Right ventricle myocardium superior (tissue), 1 donor: Measurements from ENCODE around the gene FOXP3. TPM values are rescaled to one million over a fixed set of nuclear protein-coding genes. Genes with fewer than 3 reads are reported as not detected.
"Not testable (repeated sequence)": the region's sequence is repeated elsewhere in the genome, so short reads cannot be mapped to it uniquely, and the experiment has no call there.

Experiments used
- ATAC-seq: fragments of 200-7000 bp; cut with Tn5 transposase; one replicate; pipeline ENCODE4 v1.9.1; 2020; ENCODE audit warnings: mild to moderate bottlenecking; ENCODE audit not compliant: poor library complexity
- DNase-seq: peaks from one replicate; pipeline ENCODE4 v3.0.0-alpha.2; 2020
- intact Hi-C: fragments of 100-400 bp; cut with DNase I; formaldehyde crosslinking; loops from one replicate; pipeline ENCODE4 v1.11.2; 2022
- long read RNA-seq: library from polyadenylated mRNA; unstranded; transcript quantifications from one replicate; pipeline ENCODE4 v2.0.0, GENCODE V29; 2021
- total RNA-seq: library from RNA; stranded (reverse); fragmentation: NEBNext Ultra II Directional; extraction: Animal tissue kit (Norgen Biotek cat#: 25700); gene quantifications from one replicate; pipeline ENCODE4 v1.2.1, GENCODE V29; 2021
- donor health status: DM: no; HTN: yes; CAD: no; lungs with severe emphysema.

The FOXP3 gene, protein sequence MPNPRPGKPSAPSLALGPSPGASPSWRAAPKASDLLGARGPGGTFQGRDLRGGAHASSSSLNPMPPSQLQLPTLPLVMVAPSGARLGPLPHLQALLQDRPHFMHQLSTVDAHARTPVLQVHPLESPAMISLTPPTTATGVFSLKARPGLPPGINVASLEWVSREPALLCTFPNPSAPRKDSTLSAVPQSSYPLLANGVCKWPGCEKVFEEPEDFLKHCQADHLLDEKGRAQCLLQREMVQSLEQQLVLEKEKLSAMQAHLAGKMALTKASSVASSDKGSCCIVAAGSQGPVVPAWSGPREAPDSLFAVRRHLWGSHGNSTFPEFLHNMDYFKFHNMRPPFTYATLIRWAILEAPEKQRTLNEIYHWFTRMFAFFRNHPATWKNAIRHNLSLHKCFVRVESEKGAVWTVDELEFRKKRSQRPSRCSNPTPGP
- not detected for total RNA-seq
- long read RNA-seq = 0 reads

DNA sequence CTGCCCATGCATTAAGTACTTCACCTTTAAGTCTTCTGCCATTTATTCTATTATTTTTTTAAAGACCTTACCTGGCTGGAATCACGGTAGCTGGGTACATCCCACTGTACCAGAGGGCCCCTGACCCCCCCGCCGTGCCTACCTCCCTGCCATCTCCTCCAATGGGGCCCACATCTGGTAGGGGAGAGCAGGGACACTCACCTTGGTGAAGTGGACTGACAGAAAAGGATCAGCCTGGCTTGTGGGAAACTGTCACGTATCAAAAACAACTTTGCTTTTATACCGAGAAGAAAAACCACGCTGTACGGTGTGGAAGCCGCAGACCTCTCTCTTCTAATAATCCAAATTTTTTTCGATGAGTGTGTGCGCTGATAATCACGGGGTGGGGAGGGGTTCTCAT lies at the start of gene FOXP3:
TSS of gene FOXP3 (minus strand) at position 251 of the 400 bp plus-strand sequence. CDS start 6,205 bp downstream, outside the sequence.
- DNase-seq (no peak), ATAC-seq (no peak)
- intact Hi-C loops = no loop called here

DNA sequence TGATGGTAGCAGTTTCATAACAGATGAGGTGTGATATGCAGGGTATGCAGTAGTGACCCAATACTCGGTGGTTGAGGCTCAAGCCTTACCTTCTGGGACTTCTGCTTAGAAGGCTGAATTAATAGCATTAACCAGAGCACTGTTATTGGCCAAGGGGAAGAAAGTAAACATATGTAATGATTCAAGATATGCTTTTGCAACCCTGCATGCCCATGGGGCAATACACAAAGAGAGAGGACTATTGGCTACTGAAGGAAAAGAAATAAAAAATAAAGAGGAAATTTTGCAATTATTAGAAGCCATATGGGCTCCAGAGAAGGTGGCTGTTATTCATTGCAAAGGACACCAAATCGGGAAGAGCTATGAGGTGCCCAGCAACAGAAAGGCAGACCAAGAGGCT lies 47.7 kb upstream of the FOXP3 start:
- no peak for DNase-seq
- no peak for ATAC-seq
- intact Hi-C loops = no loop called here

DNA sequence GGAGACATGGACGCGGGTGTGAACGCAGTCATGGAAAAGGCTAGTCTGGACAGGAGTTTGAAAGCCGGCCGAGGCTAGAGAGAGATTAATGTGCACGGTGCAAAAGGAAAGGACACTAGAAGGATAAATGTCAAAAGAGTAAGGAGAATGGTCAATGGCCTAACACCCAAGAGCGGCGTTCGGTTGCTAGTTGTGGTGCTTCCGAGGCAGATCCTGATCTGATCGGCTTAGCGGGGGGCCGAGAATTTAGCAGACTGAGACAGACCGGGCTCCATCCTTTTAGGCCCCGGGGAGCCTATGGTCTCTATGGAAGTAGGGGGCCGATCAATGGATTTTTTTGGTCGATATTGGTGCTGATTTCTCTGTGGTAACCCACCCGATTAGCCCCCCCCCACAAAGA lies 45.9 kb upstream of the FOXP3 start:
- ATAC-seq = no peak
- DNase-seq = no peak
- intact Hi-C loops = no loop called here

DNA sequence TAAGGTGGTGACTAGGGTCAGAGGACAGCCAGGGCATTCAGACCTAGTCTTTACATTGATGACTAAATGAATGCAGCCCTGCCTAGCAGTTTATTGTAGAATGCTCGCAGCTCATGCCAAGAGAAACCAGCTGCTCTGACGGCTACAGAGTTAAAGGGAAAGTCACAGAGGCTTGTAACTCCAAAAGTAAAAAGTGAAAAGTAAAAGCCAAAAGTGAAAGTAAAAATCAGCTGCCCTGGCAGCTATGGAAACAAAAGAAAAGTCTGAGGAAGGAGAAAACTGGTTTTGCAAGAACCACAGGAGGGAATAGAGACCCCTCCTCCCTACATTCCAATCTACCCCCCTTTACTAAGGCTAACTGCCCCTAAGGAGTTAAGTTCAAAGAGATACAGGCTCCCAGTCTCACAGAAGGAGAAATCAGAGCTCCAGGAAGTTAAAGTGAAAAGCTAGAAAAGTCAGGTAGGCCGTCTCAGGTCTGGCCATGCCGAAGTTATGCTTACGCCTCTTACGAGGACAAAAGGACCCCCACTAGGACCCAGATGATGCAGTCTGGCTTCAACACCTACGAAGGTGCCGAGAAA lies 45.0 kb upstream of the FOXP3 start:
- ATAC-seq = peak; percentile 22
- intact Hi-C loops = no loop called here

DNA sequence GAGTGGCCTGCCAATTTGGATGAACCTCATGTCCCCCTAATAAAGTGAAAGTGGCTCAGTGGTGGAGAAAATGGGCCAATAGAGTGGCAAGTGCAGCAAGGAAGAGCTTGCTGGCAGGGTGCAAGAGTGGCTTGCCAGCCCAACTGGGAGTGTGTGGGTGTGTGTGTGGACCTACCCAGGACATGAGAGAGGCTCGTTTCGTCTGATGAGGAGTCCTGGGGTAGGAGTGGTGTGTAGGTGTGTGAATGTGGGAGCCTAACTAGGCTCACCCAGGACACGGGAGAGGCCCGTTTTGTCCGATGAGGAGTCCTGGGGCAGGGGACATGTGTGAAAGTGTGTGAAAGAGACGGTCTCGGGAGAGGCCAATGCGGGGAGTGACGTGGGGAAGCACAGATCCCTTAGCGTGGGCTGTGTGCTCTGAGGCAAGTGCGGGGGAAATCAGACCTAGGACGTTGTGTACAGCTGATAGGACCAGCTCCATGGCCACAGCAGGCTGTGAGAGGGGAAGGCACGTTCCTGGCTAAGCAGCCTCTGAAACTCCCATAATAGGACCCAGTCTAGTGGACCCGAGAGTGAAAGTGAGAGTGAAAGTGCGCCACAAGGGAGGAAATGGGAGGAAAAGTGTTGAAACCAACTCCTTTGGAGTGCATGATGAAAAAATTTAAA lies 44.2 kb upstream of the FOXP3 start:
- intact Hi-C loops = no loop called here
- ATAC-seq (peak; percentile 75), DNase-seq (peak; percentile 40)

More for the DNA sequence above, 45.0 kb upstream of the FOXP3 start:
- no peak for DNase-seq

DNA sequence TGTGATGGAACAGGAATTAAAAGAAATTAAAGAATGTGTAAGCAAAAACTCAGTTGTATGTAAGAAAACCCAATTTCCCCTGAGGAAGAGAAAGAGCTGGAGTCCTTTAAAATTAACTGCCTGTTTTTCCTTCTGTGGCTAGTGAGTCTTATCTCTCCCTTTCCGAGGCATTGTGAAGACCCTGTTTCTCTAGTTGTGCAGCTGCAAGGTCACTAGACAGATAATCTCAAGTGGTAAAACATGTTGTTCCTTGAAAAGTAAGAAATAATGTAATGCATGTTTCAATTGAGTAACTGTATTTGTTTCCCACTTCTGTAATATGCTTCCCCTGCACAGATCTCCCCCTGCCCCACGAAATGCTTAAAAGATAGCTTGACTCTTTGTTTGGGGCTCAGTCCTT lies 43.3 kb upstream of the FOXP3 start:
- ATAC-seq, intact Hi-C loops, DNase-seq: not testable (repeated sequence)

DNA sequence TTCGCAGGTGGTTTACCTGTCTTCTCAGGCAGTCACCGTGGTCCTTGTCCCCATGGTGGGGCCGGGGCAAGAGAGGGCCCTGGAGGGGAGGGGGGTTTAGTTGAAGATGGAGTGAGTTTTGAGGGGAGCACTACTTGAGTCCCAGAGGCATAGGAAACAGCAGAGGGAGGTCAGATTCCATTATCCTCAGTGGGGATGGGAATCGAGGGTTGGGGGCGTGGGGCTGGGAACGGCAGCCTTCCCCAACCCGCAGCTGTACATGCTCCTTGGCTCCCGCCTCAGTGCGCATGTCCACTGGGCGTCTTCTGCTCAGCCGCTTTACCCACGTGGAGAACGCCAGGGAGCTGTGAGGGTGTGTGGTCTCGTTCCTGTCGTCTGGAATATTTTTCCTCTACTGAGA lies 38.8 kb upstream of the FOXP3 start, which contains the start of gene GAGE10:
TSS of gene GAGE10 (plus strand) at position 301 of the 400 bp plus-strand sequence. CDS start 1,214 bp downstream, outside the sequence.
- intact Hi-C loops = no loop called here
- no peak for DNase-seq
- ATAC-seq = no peak

DNA sequence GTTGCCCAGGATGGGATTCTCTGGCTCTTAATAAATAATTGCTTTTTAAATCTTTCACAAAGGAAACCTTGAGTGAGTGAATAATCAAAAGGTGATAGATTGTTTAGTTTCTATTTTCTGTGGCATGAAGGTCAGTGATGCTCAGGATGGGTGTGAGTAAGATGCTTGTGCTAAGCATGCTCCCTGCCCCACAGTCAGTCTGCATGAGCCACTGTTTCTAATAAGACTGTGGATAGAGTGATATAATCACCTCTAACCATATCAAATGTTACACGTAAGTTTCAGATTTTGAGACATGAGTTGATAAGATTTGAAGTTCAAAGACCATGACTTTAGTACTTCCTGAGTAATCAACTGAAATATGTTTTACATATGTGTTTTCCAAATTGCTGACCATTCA lies 36.2 kb upstream of the FOXP3 start:
- DNase-seq (no peak), ATAC-seq (no peak)
- intact Hi-C loops = no loop called here

DNA sequence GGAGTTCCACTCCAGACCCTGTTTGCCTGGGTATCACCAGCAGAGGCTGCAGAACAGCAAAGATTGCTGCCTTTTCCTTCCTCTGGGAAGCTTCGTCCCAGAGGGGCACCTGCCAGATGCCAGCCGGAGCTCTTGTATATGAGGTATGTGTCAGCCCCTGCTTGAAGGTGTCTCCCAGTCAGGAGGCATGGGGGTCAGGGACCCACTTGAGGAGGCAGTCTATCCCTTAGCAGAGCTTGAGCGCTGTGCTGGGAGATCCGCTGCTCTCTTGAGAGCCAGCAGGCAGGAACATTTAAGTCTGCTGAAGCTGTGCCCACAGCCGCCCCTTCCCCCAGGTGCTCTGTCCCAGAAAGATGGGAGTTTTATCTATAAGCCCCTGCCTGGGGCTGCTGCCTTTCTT lies 34.8 kb upstream of the FOXP3 start:
- intact Hi-C loops, DNase-seq, ATAC-seq: not testable (repeated sequence)

DNA sequence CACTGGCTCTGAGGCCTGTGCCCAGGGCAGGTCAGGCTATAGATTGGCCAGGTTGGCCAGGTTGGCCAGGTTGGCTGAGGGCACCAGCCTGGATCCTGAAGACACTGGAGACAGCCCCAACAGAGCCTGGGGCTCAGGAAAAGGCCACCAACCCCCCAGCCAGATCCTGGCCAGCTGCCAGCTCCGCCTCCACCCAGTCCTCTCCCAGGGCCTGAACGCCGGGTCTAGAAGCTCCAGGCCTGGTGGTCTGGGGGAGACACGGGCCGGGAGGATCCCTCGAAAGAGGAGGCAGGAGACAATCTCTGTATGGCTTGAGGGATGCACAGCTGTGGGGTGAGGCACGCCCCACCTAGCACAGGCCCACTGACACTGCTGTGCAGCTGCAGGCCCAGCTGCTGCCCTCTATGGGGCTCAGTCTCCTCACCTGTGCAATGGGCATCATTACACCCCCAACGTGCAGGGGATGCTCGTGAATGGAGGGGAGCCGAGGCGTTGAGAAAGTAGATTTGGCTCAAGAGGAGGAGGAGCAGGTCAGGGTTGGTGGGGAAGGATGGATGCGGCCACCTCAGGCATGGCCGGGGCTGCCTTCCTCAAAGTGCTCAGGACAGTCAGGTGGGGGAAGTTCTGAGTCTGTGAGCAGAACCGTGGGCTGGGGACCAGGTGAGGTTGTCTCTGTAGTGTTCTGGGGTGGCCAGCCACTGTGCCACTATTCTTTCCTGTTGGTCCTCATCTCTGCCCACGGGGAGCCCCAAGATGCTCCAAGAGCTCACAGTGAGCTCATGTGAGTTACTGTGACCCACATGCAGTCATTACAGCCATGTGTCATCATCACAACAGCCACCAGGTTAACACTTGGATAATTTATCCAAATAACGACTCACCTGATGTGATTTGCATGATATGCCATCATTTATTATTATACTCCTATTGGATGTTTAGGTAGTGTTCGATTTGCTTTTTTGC lies 28.2 kb upstream of the FOXP3 start:
- ATAC-seq (no peak), DNase-seq (no peak)
- intact Hi-C loops = no loop called here

DNA sequence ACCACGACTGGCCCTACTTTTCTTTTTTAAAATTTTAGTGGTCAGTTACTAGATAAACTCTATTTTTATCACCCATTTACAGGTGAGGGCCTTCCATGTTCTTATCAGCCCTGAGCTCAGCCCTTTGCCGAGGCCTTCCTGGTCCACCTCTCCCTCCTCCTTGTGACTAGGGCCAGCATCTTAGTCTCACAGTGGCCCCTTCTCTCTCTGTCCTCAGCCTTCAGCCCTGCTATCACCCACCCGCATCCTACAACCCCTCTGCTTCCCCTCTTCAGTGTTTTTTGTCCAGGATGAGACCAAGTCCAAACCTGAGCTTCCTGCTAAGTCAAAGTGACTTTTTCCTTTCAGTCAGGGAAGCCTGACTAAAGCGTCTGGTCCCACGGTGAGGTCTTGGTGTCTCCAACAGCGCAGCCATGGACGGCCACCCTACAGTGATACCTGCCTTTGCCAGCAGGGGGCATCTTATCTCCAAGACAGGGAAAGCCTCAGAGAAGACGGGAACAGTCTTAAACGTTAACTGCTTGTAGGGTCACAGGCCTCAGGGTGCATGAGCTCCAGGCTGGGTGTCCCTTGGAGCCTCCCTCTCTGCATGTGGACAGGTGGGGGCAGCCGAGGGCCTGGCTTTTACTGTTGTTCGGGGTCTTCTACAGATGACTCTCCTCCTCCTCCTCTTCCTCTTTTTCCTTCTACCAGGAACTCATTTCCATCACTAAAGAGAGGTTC lies 27.3 kb upstream of the FOXP3 start:
- peak; percentile 61 for DNase-seq
- intact Hi-C loops = no loop called here

DNA sequence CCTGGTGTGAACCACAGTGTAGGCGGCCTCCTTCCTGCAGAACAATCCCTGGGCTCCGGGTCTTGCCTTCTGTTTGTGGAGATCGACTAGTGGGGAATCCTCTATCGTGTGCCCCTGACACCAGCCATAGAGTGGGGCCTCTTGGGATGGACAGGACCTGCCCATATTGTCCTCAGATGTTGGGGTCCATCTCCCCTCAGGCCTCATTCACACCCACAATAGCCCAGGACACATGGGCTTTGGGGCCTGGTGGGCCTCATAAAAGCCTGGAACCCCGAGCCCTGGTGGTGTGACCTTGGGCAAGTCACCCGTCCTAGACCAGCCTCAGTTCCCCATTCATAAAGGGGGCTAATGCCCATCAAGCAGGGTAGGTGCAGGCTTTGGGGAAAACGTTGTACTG lies 25.7 kb upstream of the FOXP3 start:
- DNase-seq = no peak
- ATAC-seq = no peak
- intact Hi-C loops = no loop called here

More for the DNA sequence above, 27.3 kb upstream of the FOXP3 start:
- peak; percentile 57 for ATAC-seq

DNA sequence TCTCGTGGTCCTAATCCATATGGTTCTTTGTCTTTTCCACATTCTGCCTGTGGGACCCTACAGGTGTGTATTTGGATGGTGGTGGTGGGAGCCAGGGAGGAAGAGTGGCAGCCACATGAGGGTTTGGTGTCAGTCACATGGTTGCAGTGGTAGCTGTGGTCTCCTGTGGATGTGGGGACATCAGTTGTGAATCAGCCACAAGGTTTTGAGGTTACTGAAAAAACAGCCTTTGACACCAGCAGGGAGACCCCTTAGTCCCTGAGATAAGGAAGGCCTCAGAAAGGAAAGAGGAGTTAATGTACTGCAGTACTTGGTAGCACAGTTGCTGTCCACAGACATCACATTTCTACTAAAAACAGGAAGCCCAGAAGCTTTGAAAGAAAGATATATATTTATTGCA lies 23.2 kb upstream of the FOXP3 start:
- no peak for DNase-seq
- intact Hi-C loops = no loop called here
- no peak for ATAC-seq

DNA sequence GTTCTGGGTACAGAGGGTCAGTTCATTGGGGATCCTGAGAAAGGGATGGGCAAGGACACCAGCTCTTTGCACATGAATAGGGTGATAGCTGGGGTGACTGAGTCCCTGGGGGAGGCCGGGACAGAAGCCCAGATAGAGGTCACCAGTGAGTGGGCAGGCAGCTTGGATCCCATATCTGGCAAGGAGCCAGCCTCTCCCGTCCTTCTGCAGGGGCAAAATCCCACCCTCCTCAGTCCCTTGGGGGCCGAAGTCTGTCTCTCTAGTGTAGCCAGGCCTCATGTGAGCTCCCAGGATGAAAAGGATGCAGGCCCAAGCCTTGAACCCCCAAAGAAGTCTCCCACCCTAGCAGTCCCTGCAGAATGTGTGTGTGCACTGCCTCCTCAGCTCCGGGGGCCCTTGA lies 22.1 kb upstream of the FOXP3 start:
- intact Hi-C loops = no loop called here
- ATAC-seq (no peak), DNase-seq (no peak)

DNA sequence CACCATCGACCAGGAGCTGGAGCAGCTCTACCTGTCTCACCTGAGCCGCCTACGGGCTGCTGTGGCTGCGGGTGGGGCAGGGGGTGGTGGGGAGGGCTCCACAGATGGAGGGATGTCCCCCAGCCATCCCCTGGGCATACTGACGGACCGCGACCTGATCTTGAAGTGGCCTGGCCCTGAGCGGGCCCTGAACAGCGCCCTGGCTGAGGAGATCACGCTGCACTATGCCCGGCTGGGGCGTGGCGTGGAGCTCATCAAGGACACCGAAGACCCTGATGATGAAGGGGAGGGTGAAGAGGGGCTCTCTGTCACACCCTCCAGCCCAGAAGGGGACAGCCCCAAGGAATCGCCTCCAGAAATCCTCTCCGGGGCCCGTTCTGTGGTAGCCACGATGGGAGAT lies 21.6 kb upstream of the FOXP3 start:
- DNase-seq (no peak), ATAC-seq (no peak)
- intact Hi-C loops = no loop called here

DNA sequence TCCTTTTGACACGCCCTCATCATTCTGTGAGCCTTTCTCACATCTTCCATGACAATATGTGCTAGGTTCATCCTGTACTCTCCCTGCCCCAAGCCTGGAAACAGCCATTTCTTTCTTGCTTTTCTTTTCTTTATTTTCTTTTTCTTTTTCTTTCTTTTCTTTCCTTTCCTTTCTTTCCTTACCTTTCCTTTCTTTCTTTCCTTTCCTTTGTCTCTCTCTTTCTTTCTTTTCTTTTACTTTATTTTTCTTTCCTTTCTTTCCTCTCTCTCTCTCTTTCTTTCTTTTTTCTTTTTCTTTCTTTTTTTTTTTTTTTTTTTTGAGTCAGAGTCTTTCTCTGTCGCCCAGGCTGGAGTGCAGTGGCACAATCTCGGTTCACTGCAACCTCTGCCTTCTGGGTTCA lies 19.7 kb upstream of the FOXP3 start:
- no peak for ATAC-seq
- intact Hi-C loops = no loop called here
- no peak for DNase-seq

DNA sequence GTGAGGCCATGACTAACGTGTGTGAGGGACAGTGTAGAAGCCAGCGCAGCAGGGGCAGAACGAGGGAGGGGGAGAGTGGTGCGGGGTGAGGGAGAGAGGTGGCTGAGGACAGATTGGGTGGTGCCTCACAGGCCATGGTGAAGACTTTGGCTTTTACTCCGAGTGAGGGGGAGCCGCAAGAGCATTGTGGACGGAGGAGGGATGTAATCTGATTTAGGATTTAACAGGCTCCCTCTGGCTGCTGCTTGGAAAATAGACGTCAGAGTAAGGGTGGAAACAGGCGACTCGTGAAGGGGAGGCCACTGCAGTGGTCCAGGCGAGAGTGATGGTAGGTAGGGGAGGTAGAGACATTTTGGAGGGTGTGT lies 18.1 kb upstream of the FOXP3 start:
- intact Hi-C loops = no loop called here
- DNase-seq (no peak), ATAC-seq (peak; percentile 70)

DNA sequence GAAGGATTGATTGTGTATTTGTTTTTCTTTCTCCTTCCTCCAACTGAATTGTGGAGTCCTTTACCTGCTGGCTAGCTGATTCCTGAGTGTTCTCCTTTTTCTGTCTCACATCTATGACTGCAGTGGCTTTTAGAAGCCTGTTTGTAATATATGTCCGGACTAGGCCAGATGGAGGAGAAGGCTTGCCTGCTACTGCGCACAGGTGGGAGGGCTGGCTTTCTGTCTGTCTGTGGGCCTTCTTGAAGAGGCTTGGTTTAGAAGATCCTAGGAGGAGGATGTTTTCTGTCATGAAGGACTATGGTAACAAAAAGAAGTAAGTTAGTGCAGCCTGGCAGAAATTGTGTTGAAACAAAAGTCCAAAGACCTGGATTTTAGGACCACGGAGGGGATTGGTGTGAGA lies 13.6 kb upstream of the FOXP3 start:
- DNase-seq = no peak
- intact Hi-C loops = no loop called here
- no peak for ATAC-seq
